H1 (cell line): ENCODE data around the gene UNC5B. TPM values are rescaled to one million over a fixed set of nuclear protein-coding genes. Genes with fewer than 3 reads are reported as not detected.

Experiments
- CTCF ChIA-PET: fragments of 300-600 bp; sonication (Branson Sonifier 250); formaldehyde crosslinking; loops from one replicate; lab custom pipeline; 2021; ENCODE audit not compliant: partially characterized antibody; lab: Charles Lee
- POLR2A ChIA-PET: fragments of 300-600 bp; sonication (Branson Sonifier 250); formaldehyde crosslinking; loops from one replicate; lab custom pipeline; 2021; ENCODE audit warnings: inconsistent platforms; ENCODE audit not compliant: partially characterized antibody; lab: Charles Lee
- DNase-seq, 2 experiments: peaks; one replicate each; pipeline versions ENCODE4 v3.0.0 to v3.0.0-alpha.2; 2010 to 2022; ENCODE audit warnings: low spot score in 2 of 2, low read depth in 1 of 2, mixed read lengths in 1 of 2
- FAIRE-seq: peaks from 2 replicates; lab custom pipeline; 2011; peaks lifted over from hg19 to GRCh38; lab: Jason Lieb, UNC
- H2AFZ ChIP-seq: 2 replicates; pipeline ENCODE4 v1.8.1; 2012; ENCODE audit warnings: low read length, inconsistent platforms
- H2AK5ac ChIP-seq: 2 replicates; pipeline ENCODE4 v1.6.1; 2013; ENCODE audit warnings: low read depth, low read length
- H2BK120ac ChIP-seq: replicated peaks from 2 replicates; pipeline ENCODE3; 2013; ENCODE audit warnings: low read depth, low read length, inconsistent platforms
- H2BK12ac ChIP-seq: 2 replicates; pipeline ENCODE4 v1.6.1; 2013; ENCODE audit warnings: low read depth, low read length
- H2BK15ac ChIP-seq: 2 replicates; pipeline ENCODE4 v1.6.1; 2013; ENCODE audit warnings: low read length
- H2BK20ac ChIP-seq: 2 replicates; pipeline ENCODE4 v1.6.1; 2013; ENCODE audit warnings: low read length
- H2BK5ac ChIP-seq: 2 replicates; pipeline ENCODE4 v1.6.1; 2013; ENCODE audit warnings: low read depth, low read length
- H3K14ac ChIP-seq: 2 replicates; pipeline ENCODE4 v1.6.1; 2013; ENCODE audit warnings: inconsistent platforms; ENCODE audit not compliant: insufficient read length
- H3K18ac ChIP-seq: 2 replicates; pipeline ENCODE4 v1.6.1; 2013; ENCODE audit warnings: low read length; ENCODE audit errors: extremely low read depth
- H3K23ac ChIP-seq: 2 replicates; pipeline ENCODE4 v1.6.1; 2013; ENCODE audit warnings: inconsistent platforms; ENCODE audit not compliant: insufficient read length
- H3K23me2 ChIP-seq: 2 replicates; pipeline ENCODE4 v1.6.1; 2013; ENCODE audit warnings: low read depth, low read length
- H3K27ac ChIP-seq: 2 replicates; pipeline ENCODE4 v1.6.1; 2011; ENCODE audit warnings: low read depth, low read length, inconsistent platforms
- H3K27me3 ChIP-seq, 4 experiments: replicated peaks in 1 of 4; 1 replicate in 1 of 4; 2 replicates in 3 of 4; pipeline versions ENCODE4 v1.6.1 to v1.8.1; 2011 to 2013; ENCODE audit warnings: low read length in 3 of 4, mild to moderate bottlenecking in 3 of 4, inconsistent platforms in 2 of 4, mixed read lengths in 2 of 4, moderate library complexity in 1 of 4; ENCODE audit not compliant: control insufficient read depth in 3 of 4, insufficient read depth in 3 of 4; ENCODE audit errors: extremely low read depth in 1 of 4
- H3K36me3 ChIP-seq, 4 experiments: 2 replicates each; pipeline versions ENCODE4 v1.6.1 to v1.8.1; 2011 to 2013; ENCODE audit warnings: mild to moderate bottlenecking in 4 of 4, low read length in 3 of 4, moderate library complexity in 2 of 4, control low read depth in 1 of 4, inconsistent platforms in 1 of 4; ENCODE audit not compliant: insufficient read depth in 4 of 4, control insufficient read depth in 2 of 4
- H3K4ac ChIP-seq: replicated peaks from 2 replicates; pipeline ENCODE3; 2013; ENCODE audit warnings: low read length, low read depth, mixed read lengths, inconsistent platforms; ENCODE audit not compliant: insufficient read length
- H3K4me1 ChIP-seq, 4 experiments: replicated peaks in 1 of 4; 1 replicate in 1 of 4; 2 replicates in 3 of 4; pipeline versions ENCODE4 v1.6.1 to v1.8.1; 2011 to 2013; ENCODE audit warnings: low read length in 3 of 4, inconsistent platforms in 2 of 4, mixed read lengths in 1 of 4; ENCODE audit not compliant: insufficient read depth in 4 of 4, control insufficient read depth in 3 of 4
- H3K4me2 ChIP-seq, 2 experiments: 2 replicates each; pipeline versions ENCODE4 v1.6.1 to v1.8.1; 2011 to 2013; ENCODE audit warnings: low read depth in 2 of 2, low read length in 2 of 2, control low read depth in 1 of 2, inconsistent platforms in 1 of 2, mild to moderate bottlenecking in 1 of 2; ENCODE audit not compliant: insufficient read depth in 1 of 2
- H3K4me3 ChIP-seq, 4 experiments: fragments of 200-600, 300-600 bp in 1 of 4; sonication (generic), shearing (Covaris generic), sonication (Bioruptor Twin) in 1 of 4; 2 replicates each; pipeline versions ENCODE4 v1.5.1 to v1.8.1; 2011 to 2016; ENCODE audit warnings: low read length in 4 of 4, low read depth in 3 of 4, control low read depth in 2 of 4, inconsistent platforms in 2 of 4, mild to moderate bottlenecking in 2 of 4, mixed read lengths in 1 of 4, moderate library complexity in 1 of 4; ENCODE audit not compliant: insufficient read depth in 2 of 4; ENCODE audit errors: extremely low read depth in 1 of 4
- H3K56ac ChIP-seq: replicated peaks from 2 replicates; pipeline ENCODE3; 2013; ENCODE audit warnings: low read depth, mild to moderate bottlenecking, mixed read lengths, low read length, inconsistent platforms; ENCODE audit not compliant: insufficient read length
- H3K79me1 ChIP-seq: 2 replicates; pipeline ENCODE4 v1.6.1; 2013; ENCODE audit warnings: low read depth, low read length, control low read depth
- H3K79me2 ChIP-seq, 2 experiments: 2 replicates each; pipeline versions ENCODE4 v1.6.1 to v1.8.1; 2012 to 2013; ENCODE audit warnings: low read length in 2 of 2, mild to moderate bottlenecking in 2 of 2, inconsistent platforms in 1 of 2; ENCODE audit not compliant: insufficient read depth in 2 of 2, control insufficient read depth in 1 of 2
- H3K9ac ChIP-seq, 4 experiments: replicated peaks in 1 of 4; 1 replicate in 1 of 4; 2 replicates in 3 of 4; pipeline versions ENCODE4 v1.6.1 to v1.8.1; 2011 to 2013; ENCODE audit warnings: low read depth in 3 of 4, low read length in 3 of 4, control low read depth in 2 of 4, mild to moderate bottlenecking in 2 of 4, moderate library complexity in 2 of 4, inconsistent platforms in 1 of 4; ENCODE audit errors: extremely low read depth in 1 of 4
- H3K9me3 ChIP-seq, 2 experiments: 2 replicates each; pipeline versions ENCODE4 v1.6.1 to v1.8.1; 2012 to 2013; ENCODE audit warnings: mild to moderate bottlenecking in 2 of 2, moderate library complexity in 2 of 2, control low read depth in 1 of 2, inconsistent platforms in 1 of 2, low read depth in 1 of 2, low read length in 1 of 2, mixed read lengths in 1 of 2; ENCODE audit not compliant: insufficient read depth in 2 of 2
- H4K20me1 ChIP-seq, 2 experiments: replicated peaks in 1 of 2; 2 replicates each; pipeline versions ENCODE3 to v1.8.1; 2011 to 2013; ENCODE audit warnings: inconsistent platforms in 2 of 2, low read length in 2 of 2, mild to moderate bottlenecking in 1 of 2; ENCODE audit not compliant: insufficient read depth in 2 of 2, control insufficient read depth in 1 of 2
- H4K5ac ChIP-seq: 2 replicates; pipeline ENCODE4 v1.6.1; 2013; ENCODE audit warnings: low read length, low read depth, mixed read lengths, inconsistent platforms; ENCODE audit not compliant: insufficient read length
- H4K8ac ChIP-seq: 2 replicates; pipeline ENCODE4 v1.8.0; 2013; ENCODE audit warnings: mild to moderate bottlenecking, moderate library complexity, low read length, inconsistent platforms; ENCODE audit not compliant: insufficient read depth; ENCODE audit errors: extremely low read depth
- H4K91ac ChIP-seq: replicated peaks from 2 replicates; pipeline ENCODE3; 2013; ENCODE audit warnings: low read length, mixed read lengths, inconsistent platforms; ENCODE audit not compliant: insufficient read length
- ASH2L ChIP-seq: fragments of 200-600, 300-600 bp; sonication (generic); IDR thresholded peaks from one replicate; pipeline ENCODE4 v1.7.1; 2017; ENCODE audit warnings: low read length
- CREB1 ChIP-seq: IDR thresholded peaks from 2 replicates; pipeline ENCODE4 v1.6.1; 2012; ENCODE audit warnings: inconsistent platforms
- CTBP2 ChIP-seq: IDR thresholded peaks from 2 replicates; pipeline ENCODE4 v1.7.0; 2011; ENCODE audit warnings: borderline replicate concordance, mild to moderate bottlenecking, moderate library complexity, mixed read lengths, low read length; ENCODE audit not compliant: insufficient read depth, insufficient read length
- FOSL1 ChIP-seq: IDR thresholded peaks from 2 replicates; pipeline ENCODE4 v1.6.1; 2011; ENCODE audit warnings: mild to moderate bottlenecking, low read depth, low read length, moderate library complexity; ENCODE audit not compliant: insufficient read depth
- JUN ChIP-seq: IDR thresholded peaks from 2 replicates; pipeline ENCODE4 v1.6.1; 2011; ENCODE audit warnings: low read depth, mild to moderate bottlenecking, improper control_type of control experiment, low read length
- KDM1A ChIP-seq: fragments of 200-600, 300-600 bp; sonication (generic); IDR thresholded peaks from 2 replicates; pipeline ENCODE4 v1.7.1; 2016; ENCODE audit warnings: mild to moderate bottlenecking, low read length, borderline replicate concordance
- NANOG ChIP-seq: IDR thresholded peaks from 2 replicates; pipeline ENCODE4 v1.6.1; 2011; ENCODE audit warnings: low read length, low read depth, mild to moderate bottlenecking, inconsistent platforms; ENCODE audit not compliant: insufficient read depth, poor library complexity, severe bottlenecking
- NRF1 ChIP-seq: IDR thresholded peaks from 2 replicates; pipeline ENCODE4 v1.6.1; 2011; ENCODE audit warnings: mild to moderate bottlenecking, low read depth, low read length, improper control_type of control experiment
- POLR2AphosphoS5 ChIP-seq: IDR thresholded peaks from 2 replicates; pipeline ENCODE4 v1.6.1; 2011; ENCODE audit warnings: low read depth, low read length
- RBBP5 ChIP-seq: IDR thresholded peaks from 2 replicates; pipeline ENCODE4 v1.7.1; 2012; ENCODE audit warnings: low read depth, mild to moderate bottlenecking, inconsistent platforms, low read length, moderate library complexity, borderline replicate concordance
- TAF1 ChIP-seq: IDR thresholded peaks from 2 replicates; pipeline ENCODE4 v1.6.1; 2011; ENCODE audit warnings: mild to moderate bottlenecking, low read depth, low read length
- TCF12 ChIP-seq: IDR thresholded peaks from 2 replicates; pipeline ENCODE4 v1.6.1; 2011; ENCODE audit warnings: low read depth, mild to moderate bottlenecking, low read length
- TEAD4 ChIP-seq: IDR thresholded peaks from 2 replicates; pipeline ENCODE4 v1.6.1; 2012; ENCODE audit warnings: low read depth, low read length, inconsistent platforms, mixed read lengths
- WGBS, 2 experiments: shearing (Covaris generic) in 1 of 2; methylation state at CpG; one replicate each; pipeline versions ENCODE4 v1.1.6 to v1.1.7; 2013 to 2015; ENCODE audit warnings: low lambda C conversion rate in 2 of 2, mixed read lengths in 2 of 2, inconsistent platforms in 1 of 2, low coverage in 1 of 2, missing lambda C conversion rate in 1 of 2; ENCODE audit not compliant: insufficient replicate concordance in 2 of 2, insufficient coverage in 1 of 2, insufficient read length in 1 of 2; ENCODE audit errors: extremely low coverage in 1 of 2, missing lambda C conversion rate in 1 of 2; 5-methylcytosine and 5-hydroxymethylcytosine counted together
- polyA plus RNA-seq, 7 experiments: library from polyadenylated mRNA; depleted of rRNA in 3 of 7; stranded (reverse) in 5 of 7; unstranded in 2 of 7; fragments of >200 nt in 5 of 7; fragments of 200-250 nt in 2 of 7; gene quantifications; 1 replicate in 5 of 7; 2 replicates in 1 of 7; 4 replicates in 1 of 7; pipeline versions ENCODE4 v1.2.1 to v1.2.3, GENCODE V29; 2011 to 2013; ENCODE audit warnings: missing spikeins in 2 of 7, mixed read lengths in 2 of 7
- total RNA-seq: library from RNA; stranded (reverse); fragmentation: NEBNext Ultra II Directional; extraction: Animal tissue kit (Norgen Biotek cat#: 25700); gene quantifications from 2 replicates; pipeline ENCODE4 v1.2.1, GENCODE V29; 2021

Gene UNC5B
- total and polyA plus RNA-seq, 2 of the 8 experiments (the other 6 are each of a cell fraction or from before 2014, with no cell fraction given), result 27.9 to 31.8 TPM

DNA sequence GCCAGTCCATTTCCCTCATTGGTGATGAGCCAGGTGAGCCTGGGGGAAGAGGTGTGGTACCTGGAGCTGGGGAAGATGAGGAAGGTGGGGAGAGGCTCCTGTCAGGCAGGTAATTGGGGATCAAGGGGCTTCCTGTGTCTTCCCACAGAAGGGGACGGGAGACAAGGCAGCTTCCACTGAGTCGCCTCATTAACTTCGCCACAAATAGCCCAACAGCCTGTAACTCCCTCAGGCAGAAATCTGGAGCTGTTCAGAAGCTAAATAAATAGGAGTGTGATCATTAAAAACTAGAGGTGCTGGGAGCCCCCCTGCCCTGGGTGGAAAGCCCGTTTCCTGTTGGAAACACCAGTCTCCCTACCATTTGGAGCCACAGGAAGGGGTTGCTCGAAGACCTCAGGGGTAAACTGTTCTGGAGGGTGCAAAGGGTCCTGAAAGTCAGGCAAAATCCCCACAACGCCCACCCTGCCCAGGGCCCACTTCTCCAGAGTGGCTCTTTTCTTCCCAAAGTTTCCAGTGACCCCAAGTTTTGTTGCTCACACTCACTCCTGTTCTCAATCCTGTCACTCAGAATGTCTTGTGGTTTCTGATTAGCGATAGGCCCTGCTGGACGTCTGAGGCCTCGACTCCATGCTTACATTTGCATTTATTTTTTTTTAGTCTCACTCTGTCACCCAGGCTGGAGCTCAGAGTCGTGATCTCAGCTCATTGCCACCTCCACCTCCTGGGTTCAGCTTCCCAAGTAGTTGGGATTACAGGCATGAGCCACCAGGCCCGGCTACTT is 25.7 kb downstream of the UNC5B start:
- Histone ChIP-seq H3K79me2 (peaks cover 0 to under 1% of the 10 kb centered on the region in 2 experiments; a peak in 1 of 4 replicates), H3K56ac (no peak overlapping the region), H4K5ac (no peak overlapping the region), H3K27ac (no peak overlapping the region), H2BK5ac (no peak overlapping the region), H2BK15ac (no peak overlapping the region), H4K20me1 (peaks cover 10 to 11% of the 10 kb centered on the region in 2 experiments), H3K36me3 (no peaks in the 10 kb centered on the region), H3K4ac (no peak overlapping the region), H3K18ac (no peak overlapping the region), H4K91ac (no peak overlapping the region), H2AK5ac (no peak overlapping the region), H3K4me2 (no peak overlapping the region), H2BK120ac (no peak overlapping the region), H3K14ac (no peak overlapping the region), H3K4me1 (peaks cover 7 to 10% (median 10%) of the 10 kb centered on the region in 4 experiments; a peak in 6 of 7 replicates), H3K9me3 (no peaks in the 10 kb centered on the region), H3K23ac (no peak overlapping the region), H2BK12ac (no peak overlapping the region), H4K8ac (no peak overlapping the region), H3K9ac (no peak overlapping the region; a peak in 1 of 7 replicates), H2AFZ (no peak overlapping the region), H3K79me1 (peaks cover 13% of the 10 kb centered on the region), H3K4me3 (no peak overlapping the region), H3K23me2 (no peaks in the 10 kb centered on the region), H2BK20ac (no peak overlapping the region), H3K27me3 (no peaks in the 10 kb centered on the region; a peak in 1 of 7 replicates)
- 85% methylated on average over 10 of the region's 11 CpGs; no CpG with 5 or more reads in 1 of the 2 experiments for WGBS, 2 experiments
- no peak for FAIRE-seq
- POLR2A ChIA-PET, result interaction anchor here (1.2 to 1.6 kb wide), 2 partner anchors 10 to 22 kb away, joined by 3 to 5 read pairs; no protein-coding TSS in a partner anchor
- DNase-seq, result no peak
- CTCF ChIA-PET, result interaction anchor here (0.7 to 7.2 kb wide), 9 partner anchors 11 to 335 kb away, joined by 3 to 58 read pairs (median 7); no protein-coding TSS in a partner anchor
- TF ChIP-seq TEAD4 (no peak), CREB1 (no peak), NANOG (no peak), TAF1 (no peak), NRF1 (no peak), TCF12 (no peak), KDM1A (no peak), JUN (no peak), FOSL1 (no peak), RBBP5 (no peak), CTBP2 (no peak), POLR2AphosphoS5 (no peak), ASH2L (no peak)
